Measurements from ENCODE around the gene QRFP. TPM values are rescaled to one million over a fixed set of nuclear protein-coding genes. Genes with fewer than 3 reads are reported as not detected.

QRFP gene
- total and polyA plus RNA-seq, 9 donors, result 0.27 to 0.66 (median 0.47) TPM; not detected in 1

- no peak for DNase-seq
- Histone ChIP-seq H3K36me3 (ENCODE audit: control insufficient read depth, insufficient read depth, low read length) (peaks cover 94% of the 10 kb centered on the region), H3K27me3 (ENCODE audit: control insufficient read depth, insufficient read depth, low read length) (no peaks in the 10 kb centered on the region), H3K9me3 (replicated peaks; ENCODE audit: control insufficient read depth, low read depth, low read length) (no peaks in the 10 kb centered on the region), H3K27ac (ENCODE audit: low read length) (no peak overlapping the region), H3K4me3 (ENCODE audit: low read length) (no peak overlapping the region), H3K4me1 (ENCODE audit: control insufficient read depth, insufficient read depth, low read length) (peaks cover 7% of the 10 kb centered on the region)
- WGBS (ENCODE audit: insufficient coverage), result 76% methylated on average over 19 of the region's 22 CpGs
Observed at GRCh38 chr9:130888146-130888885, 8.3 kb downstream of the QRFP start.

- peaks cover 94% of the 10 kb centered on the region for H3K36me3 ChIP-seq (ENCODE audit: control insufficient read depth, insufficient read depth, low read length)
- H3K27ac ChIP-seq (ENCODE audit: low read length), result no peak overlapping the region
- no peaks in the 10 kb centered on the region for H3K27me3 ChIP-seq (ENCODE audit: control insufficient read depth, insufficient read depth, low read length)
- no peak for DNase-seq
- H3K4me3 ChIP-seq (ENCODE audit: low read length), result no peak overlapping the region
- H3K4me1 ChIP-seq (ENCODE audit: control insufficient read depth, insufficient read depth, low read length), result peaks cover 5% of the 10 kb centered on the region
- 87% methylated on average over 14 of the region's 25 CpGs for WGBS (ENCODE audit: insufficient coverage)
- no peaks in the 10 kb centered on the region for H3K9me3 ChIP-seq (replicated peaks; ENCODE audit: control insufficient read depth, low read depth, low read length)
Observed at GRCh38 chr9:130887494-130888144, 9.0 kb downstream of the QRFP start.

- Histone ChIP-seq H3K36me3 (ENCODE audit: control insufficient read depth, insufficient read depth, low read length) (peaks cover 91% of the 10 kb centered on the region), H3K4me3 (ENCODE audit: low read length) (no peak overlapping the region), H3K9me3 (replicated peaks; ENCODE audit: control insufficient read depth, low read depth, low read length) (no peaks in the 10 kb centered on the region), H3K4me1 (ENCODE audit: control insufficient read depth, insufficient read depth, low read length) (no peaks in the 10 kb centered on the region), H3K27me3 (ENCODE audit: control insufficient read depth, insufficient read depth, low read length) (no peaks in the 10 kb centered on the region), H3K27ac (ENCODE audit: low read length) (no peak overlapping the region)
- DNase-seq, result no peak
- WGBS (ENCODE audit: insufficient coverage), result 89% methylated on average over 16 of the region's 23 CpGs
Observed at GRCh38 chr9:130886981-130887380, 9.6 kb downstream of the QRFP start.

- Histone ChIP-seq H3K36me3 (ENCODE audit: control insufficient read depth, insufficient read depth, low read length) (peaks cover 91% of the 10 kb centered on the region), H3K27ac (ENCODE audit: low read length) (no peak overlapping the region), H3K4me3 (ENCODE audit: low read length) (no peak overlapping the region), H3K4me1 (ENCODE audit: control insufficient read depth, insufficient read depth, low read length) (no peaks in the 10 kb centered on the region), H3K27me3 (ENCODE audit: control insufficient read depth, insufficient read depth, low read length) (no peaks in the 10 kb centered on the region), H3K9me3 (replicated peaks; ENCODE audit: control insufficient read depth, low read depth, low read length) (no peaks in the 10 kb centered on the region)
- WGBS (ENCODE audit: insufficient coverage), result 77% methylated on average over 31 of the region's 35 CpGs
- no peak for DNase-seq
Observed at GRCh38 chr9:130885484-130886375, 10.9 kb downstream of the QRFP start.

- no peaks in the 10 kb centered on the region for H3K27me3 ChIP-seq (ENCODE audit: control insufficient read depth, insufficient read depth, low read length)
- H3K36me3 ChIP-seq (ENCODE audit: control insufficient read depth, insufficient read depth, low read length), result peaks cover 91% of the 10 kb centered on the region
- no peaks in the 10 kb centered on the region for H3K4me1 ChIP-seq (ENCODE audit: control insufficient read depth, insufficient read depth, low read length)
- WGBS (ENCODE audit: insufficient coverage), result 78% methylated on average over 46 of the region's 47 CpGs
- H3K4me3 ChIP-seq (ENCODE audit: low read length), result no peak overlapping the region
- H3K9me3 ChIP-seq (replicated peaks; ENCODE audit: control insufficient read depth, low read depth, low read length), result no peaks in the 10 kb centered on the region
- no peak overlapping the region for H3K27ac ChIP-seq (ENCODE audit: low read length)
- no peak for DNase-seq
Observed at GRCh38 chr9:130884542-130885483, 11.8 kb downstream of the QRFP start.

GRCh38 chr9:130884111-130884531, 12.5 kb downstream of the QRFP start:
- DNase-seq, result no peak
- 77% methylated on average over 24 of the region's 25 CpGs for WGBS (ENCODE audit: insufficient coverage)
- no peak overlapping the region for H3K27ac ChIP-seq (ENCODE audit: low read length)

GRCh38 chr9:130883479-130883878, 13.1 kb downstream of the QRFP start:
- DNase-seq, result no peak
- 100% methylated on average over 1 of the region's 5 CpGs for WGBS (ENCODE audit: insufficient coverage)
- H3K27me3 ChIP-seq (ENCODE audit: control insufficient read depth, insufficient read depth, low read length), result no peaks in the 10 kb centered on the region
- H3K27ac ChIP-seq (ENCODE audit: low read length), result no peak overlapping the region
- H3K4me1 ChIP-seq (ENCODE audit: control insufficient read depth, insufficient read depth, low read length), result no peaks in the 10 kb centered on the region
- no peak overlapping the region for H3K4me3 ChIP-seq (ENCODE audit: low read length)
- no peaks in the 10 kb centered on the region for H3K9me3 ChIP-seq (replicated peaks; ENCODE audit: control insufficient read depth, low read depth, low read length)
- peaks cover 95% of the 10 kb centered on the region for H3K36me3 ChIP-seq (ENCODE audit: control insufficient read depth, insufficient read depth, low read length)

More at GRCh38 chr9:130884111-130884531, 12.5 kb downstream of the QRFP start:
- no peaks in the 10 kb centered on the region for H3K4me1 ChIP-seq (ENCODE audit: control insufficient read depth, insufficient read depth, low read length)
- H3K4me3 ChIP-seq (ENCODE audit: low read length), result no peak overlapping the region
- no peaks in the 10 kb centered on the region for H3K9me3 ChIP-seq (replicated peaks; ENCODE audit: control insufficient read depth, low read depth, low read length)
- peaks cover 96% of the 10 kb centered on the region for H3K36me3 ChIP-seq (ENCODE audit: control insufficient read depth, insufficient read depth, low read length)
- H3K27me3 ChIP-seq (ENCODE audit: control insufficient read depth, insufficient read depth, low read length), result no peaks in the 10 kb centered on the region

- Histone ChIP-seq H3K27ac (ENCODE audit: low read length) (no peak overlapping the region), H3K9me3 (replicated peaks; ENCODE audit: control insufficient read depth, low read depth, low read length) (no peaks in the 10 kb centered on the region), H3K4me1 (ENCODE audit: control insufficient read depth, insufficient read depth, low read length) (no peaks in the 10 kb centered on the region), H3K36me3 (ENCODE audit: control insufficient read depth, insufficient read depth, low read length) (peaks cover 93% of the 10 kb centered on the region), H3K27me3 (ENCODE audit: control insufficient read depth, insufficient read depth, low read length) (no peaks in the 10 kb centered on the region), H3K4me3 (ENCODE audit: low read length) (no peak overlapping the region)
- 87% methylated on average over 13 of the region's 15 CpGs for WGBS (ENCODE audit: insufficient coverage)
- DNase-seq, result no peak
Observed at GRCh38 chr9:130882696-130883225, 13.9 kb downstream of the QRFP start.

- no peaks in the 10 kb centered on the region for H3K27me3 ChIP-seq (ENCODE audit: control insufficient read depth, insufficient read depth, low read length)
- H3K27ac ChIP-seq (ENCODE audit: low read length), result no peak overlapping the region
- H3K36me3 ChIP-seq (ENCODE audit: control insufficient read depth, insufficient read depth, low read length), result peaks cover 89% of the 10 kb centered on the region
- no peak for DNase-seq
- H3K4me1 ChIP-seq (ENCODE audit: control insufficient read depth, insufficient read depth, low read length), result no peaks in the 10 kb centered on the region
- H3K9me3 ChIP-seq (replicated peaks; ENCODE audit: control insufficient read depth, low read depth, low read length), result no peaks in the 10 kb centered on the region
- 92% methylated on average over 2 of the region's 6 CpGs for WGBS (ENCODE audit: insufficient coverage)
- H3K4me3 ChIP-seq (ENCODE audit: low read length), result no peak overlapping the region
Observed at GRCh38 chr9:130881516-130881915, 15.1 kb downstream of the QRFP start.
